Measurements from ENCODE around the gene BORCS8. TPM values are rescaled to one million over a fixed set of nuclear protein-coding genes. Genes with fewer than 3 reads are reported as not detected.
"Not testable (repeated sequence)": the region's sequence is repeated elsewhere in the genome, so short reads cannot be mapped to it uniquely, and the experiment has no call there.

BORCS8 gene
- polyA plus RNA-seq, 2 of the 4 experiments (the other 2 are of a cell fraction): 9.1 to 10.6 TPM

DNA sequence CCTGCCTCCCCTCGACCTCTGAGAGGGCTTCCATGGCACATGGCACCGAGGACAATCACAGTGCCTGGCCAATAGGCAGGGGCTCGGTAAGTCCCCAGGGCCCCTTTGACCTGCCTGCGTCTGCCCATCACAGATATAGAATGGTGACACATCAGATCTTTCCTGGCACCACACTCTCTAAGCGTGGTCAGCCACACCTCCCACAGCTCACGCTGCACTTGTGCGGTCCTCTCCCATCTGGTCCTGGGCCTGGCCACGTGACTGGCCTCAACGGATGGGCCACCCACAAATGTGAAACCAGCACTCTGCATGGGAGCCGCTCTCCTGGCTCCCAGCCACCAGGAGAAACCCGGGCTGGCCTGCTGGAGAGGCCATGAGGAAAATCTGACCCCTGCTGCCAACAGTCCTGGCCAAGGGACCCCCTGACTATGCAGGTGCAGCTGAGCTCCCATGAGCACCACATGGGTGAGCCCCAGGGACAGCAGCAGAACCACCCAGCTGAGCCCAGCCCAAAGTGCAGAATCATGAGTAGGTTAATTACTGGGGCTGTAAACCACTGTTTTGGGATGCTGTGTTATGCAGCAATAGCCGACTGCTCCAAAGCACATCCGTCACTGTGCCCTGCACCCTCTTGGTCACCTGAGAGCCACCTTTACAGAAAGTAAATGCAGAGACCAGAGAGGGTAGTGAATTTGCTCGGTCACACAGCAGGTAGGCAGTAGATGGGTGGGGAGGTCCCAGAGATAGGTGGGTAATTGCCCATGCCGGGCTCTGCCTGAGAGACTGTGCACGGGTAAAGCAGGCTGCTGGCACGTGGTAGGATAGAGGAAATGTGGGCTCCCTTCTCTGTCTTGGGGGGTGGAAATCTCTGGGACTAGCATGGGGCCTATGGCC, 12.2 kb downstream of the BORCS8 start:
- H3K4me1 ChIP-seq: no peaks in the 10 kb centered on the region
- ATAC-seq (no peak; a peak in 1 of 6 replicates), FAIRE-seq (no peak), DNase-seq (ENCODE audit: low read depth in 1 of 2, low spot score in 1 of 2) (no peak)
- H3K4me2 ChIP-seq: no peak overlapping the region
- H3K4me3 ChIP-seq: no peak overlapping the region
- ChIA-PET CTCF (interaction anchor here (0.7 to 1.0 kb wide), 3 partner anchors 10 to 17 kb away, joined by 3 to 4 read pairs (median 3); partner anchors contain the start of genes BORCS8 and RFXANK), POLR2A (no interaction called here)
- no peak overlapping the region for H3K27ac ChIP-seq
- WGBS (ENCODE audit: missing lambda C conversion rate): 90% methylated on average over 7 of the region's 17 CpGs
- TF ChIP-seq CHD4 (IDR thresholded peaks at IDR 0.05; ENCODE audit: borderline replicate concordance) (no peak), POLR2A (IDR thresholded peaks at IDR 0.05; ENCODE audit: low read length) (no peak), ZSCAN20 (CRISPR knock-in tag; IDR thresholded peaks at IDR 0.05) (no peak), HDAC2 (IDR thresholded peaks at IDR 0.05) (no peak), ZNF302 (CRISPR knock-in tag; IDR thresholded peaks at IDR 0.05) (no peak), JUNB (IDR thresholded peaks at IDR 0.05) (no peak), NR3C1 (IDR thresholded peaks at IDR 0.05) (no peak), EHMT2 (IDR thresholded peaks at IDR 0.05; ENCODE audit: low read depth) (no peak), BHLHE40 (IDR thresholded peaks at IDR 0.05; ENCODE audit: low read depth, low read length) (no peak)
- TF ChIP-seq, protein P1, sequence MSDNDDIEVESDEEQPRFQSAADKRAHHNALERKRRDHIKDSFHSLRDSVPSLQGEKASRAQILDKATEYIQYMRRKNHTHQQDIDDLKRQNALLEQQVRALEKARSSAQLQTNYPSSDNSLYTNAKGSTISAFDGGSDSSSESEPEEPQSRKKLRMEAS (IDR thresholded peaks at IDR 0.05): no peak
- TF ChIP-seq, protein P2, sequence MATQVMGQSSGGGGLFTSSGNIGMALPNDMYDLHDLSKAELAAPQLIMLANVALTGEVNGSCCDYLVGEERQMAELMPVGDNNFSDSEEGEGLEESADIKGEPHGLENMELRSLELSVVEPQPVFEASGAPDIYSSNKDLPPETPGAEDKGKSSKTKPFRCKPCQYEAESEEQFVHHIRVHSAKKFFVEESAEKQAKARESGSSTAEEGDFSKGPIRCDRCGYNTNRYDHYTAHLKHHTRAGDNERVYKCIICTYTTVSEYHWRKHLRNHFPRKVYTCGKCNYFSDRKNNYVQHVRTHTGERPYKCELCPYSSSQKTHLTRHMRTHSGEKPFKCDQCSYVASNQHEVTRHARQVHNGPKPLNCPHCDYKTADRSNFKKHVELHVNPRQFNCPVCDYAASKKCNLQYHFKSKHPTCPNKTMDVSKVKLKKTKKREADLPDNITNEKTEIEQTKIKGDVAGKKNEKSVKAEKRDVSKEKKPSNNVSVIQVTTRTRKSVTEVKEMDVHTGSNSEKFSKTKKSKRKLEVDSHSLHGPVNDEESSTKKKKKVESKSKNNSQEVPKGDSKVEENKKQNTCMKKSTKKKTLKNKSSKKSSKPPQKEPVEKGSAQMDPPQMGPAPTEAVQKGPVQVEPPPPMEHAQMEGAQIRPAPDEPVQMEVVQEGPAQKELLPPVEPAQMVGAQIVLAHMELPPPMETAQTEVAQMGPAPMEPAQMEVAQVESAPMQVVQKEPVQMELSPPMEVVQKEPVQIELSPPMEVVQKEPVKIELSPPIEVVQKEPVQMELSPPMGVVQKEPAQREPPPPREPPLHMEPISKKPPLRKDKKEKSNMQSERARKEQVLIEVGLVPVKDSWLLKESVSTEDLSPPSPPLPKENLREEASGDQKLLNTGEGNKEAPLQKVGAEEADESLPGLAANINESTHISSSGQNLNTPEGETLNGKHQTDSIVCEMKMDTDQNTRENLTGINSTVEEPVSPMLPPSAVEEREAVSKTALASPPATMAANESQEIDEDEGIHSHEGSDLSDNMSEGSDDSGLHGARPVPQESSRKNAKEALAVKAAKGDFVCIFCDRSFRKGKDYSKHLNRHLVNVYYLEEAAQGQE (IDR thresholded peaks at IDR 0.05): no peak
- TF ChIP-seq, protein P3, sequence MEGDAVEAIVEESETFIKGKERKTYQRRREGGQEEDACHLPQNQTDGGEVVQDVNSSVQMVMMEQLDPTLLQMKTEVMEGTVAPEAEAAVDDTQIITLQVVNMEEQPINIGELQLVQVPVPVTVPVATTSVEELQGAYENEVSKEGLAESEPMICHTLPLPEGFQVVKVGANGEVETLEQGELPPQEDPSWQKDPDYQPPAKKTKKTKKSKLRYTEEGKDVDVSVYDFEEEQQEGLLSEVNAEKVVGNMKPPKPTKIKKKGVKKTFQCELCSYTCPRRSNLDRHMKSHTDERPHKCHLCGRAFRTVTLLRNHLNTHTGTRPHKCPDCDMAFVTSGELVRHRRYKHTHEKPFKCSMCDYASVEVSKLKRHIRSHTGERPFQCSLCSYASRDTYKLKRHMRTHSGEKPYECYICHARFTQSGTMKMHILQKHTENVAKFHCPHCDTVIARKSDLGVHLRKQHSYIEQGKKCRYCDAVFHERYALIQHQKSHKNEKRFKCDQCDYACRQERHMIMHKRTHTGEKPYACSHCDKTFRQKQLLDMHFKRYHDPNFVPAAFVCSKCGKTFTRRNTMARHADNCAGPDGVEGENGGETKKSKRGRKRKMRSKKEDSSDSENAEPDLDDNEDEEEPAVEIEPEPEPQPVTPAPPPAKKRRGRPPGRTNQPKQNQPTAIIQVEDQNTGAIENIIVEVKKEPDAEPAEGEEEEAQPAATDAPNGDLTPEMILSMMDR (IDR thresholded peaks at IDR 0.05): no peak
- no peaks in the 10 kb centered on the region for H3K9me3 ChIP-seq

DNA sequence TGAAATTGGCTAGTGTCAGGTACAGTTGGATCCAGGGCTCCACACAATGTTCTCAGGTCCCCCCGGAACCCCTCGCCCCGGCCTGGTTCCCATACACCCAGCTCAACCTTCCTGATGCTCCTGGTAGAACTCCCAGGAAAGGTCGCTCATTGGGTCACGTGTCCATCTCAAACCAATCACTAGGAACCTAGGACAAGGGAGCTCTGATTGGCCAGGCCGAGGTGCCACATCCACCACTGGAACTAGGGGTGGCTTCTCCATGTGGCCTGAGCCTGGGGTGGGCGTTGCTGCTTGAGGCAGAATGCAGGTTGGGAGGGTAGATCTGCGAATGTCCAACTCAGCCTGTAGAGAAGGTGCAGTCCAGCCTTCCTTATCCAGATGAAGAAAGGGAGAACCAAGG, 15.0 kb downstream of the BORCS8 start:
- no peak overlapping the region for H3K4me3 ChIP-seq
- H3K4me1 ChIP-seq: peaks cover 4% of the 10 kb centered on the region; the same call in 1 of the 3 replicates
- FAIRE-seq (no peak), ATAC-seq (no peak; a peak in 1 of 6 replicates), DNase-seq (ENCODE audit: low read depth in 1 of 2, low spot score in 1 of 2) (peak in 1 of 2 experiments; percentile 36)
- POLR2A ChIA-PET: no interaction called here
- CTCF ChIA-PET: interaction anchor here (0.5 to 3.3 kb wide), 4 partner anchors 8 to 45 kb away, joined by 3 to 22 read pairs (median 3); partner anchors contain the start of genes BORCS8 and RFXANK
- 100% methylated on average over 3 of the region's 8 CpGs for WGBS (ENCODE audit: missing lambda C conversion rate)
- H3K27ac ChIP-seq: no peak overlapping the region
- no peak overlapping the region for H3K4me2 ChIP-seq
- no peaks in the 10 kb centered on the region for H3K9me3 ChIP-seq
- TF ChIP-seq CBX8 (IDR thresholded peaks at IDR 0.05) (no peak), HOXB5 (CRISPR knock-in tag; IDR thresholded peaks at IDR 0.05) (no peak), ZNF302 (CRISPR knock-in tag; IDR thresholded peaks at IDR 0.05) (no peak), HOXA7 (CRISPR knock-in tag; IDR thresholded peaks at IDR 0.05) (no peak), MAFK (IDR thresholded peaks at IDR 0.05; ENCODE audit: partially characterized antibody) (no peak), TFCP2L1 (CRISPR knock-in tag; IDR thresholded peaks at IDR 0.05) (no peak), TP53 (CRISPR knock-in tag; IDR thresholded peaks at IDR 0.05) (no peak)
- TF ChIP-seq, protein P2 (IDR thresholded peaks at IDR 0.05): no peak

DNA sequence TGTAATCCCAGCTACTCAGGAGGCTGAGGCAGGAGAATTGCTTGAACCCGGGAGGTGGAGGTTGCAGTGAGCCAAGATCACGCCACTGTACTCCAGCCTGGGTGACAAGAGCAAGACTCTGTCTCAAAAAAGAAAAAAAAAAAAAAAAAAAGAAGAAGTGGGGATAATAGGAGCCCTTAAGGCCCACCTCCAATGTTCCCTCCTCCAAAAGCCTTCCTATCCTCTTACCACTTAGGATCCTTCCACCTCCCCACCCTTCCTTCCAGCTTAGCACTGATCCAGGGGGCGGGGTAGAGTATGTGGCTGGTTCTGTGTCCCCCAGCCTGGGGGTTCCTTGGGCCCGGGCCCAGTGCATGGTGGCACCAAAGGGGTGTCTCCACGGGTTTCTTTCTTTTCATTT, 18.7 kb downstream of the BORCS8 start:
- not testable (repeated sequence) for ATAC-seq
- CTCF ChIA-PET: interaction anchor here (1.1 kb wide), 1 partner anchor 13 kb away, joined by 3 read pairs; no protein-coding TSS in a partner anchor
- WGBS (ENCODE audit: missing lambda C conversion rate): 78% methylated on average over 4 of the region's 5 CpGs

More for the DNA sequence above, 18.7 kb downstream of the BORCS8 start:
- DNase-seq (ENCODE audit: low read depth in 1 of 2, low spot score in 1 of 2); POLR2A ChIA-PET; H3K4me2 ChIP-seq; H3K4me1 ChIP-seq; H3K9me3 ChIP-seq; H3K4me3 ChIP-seq; H3K27ac ChIP-seq; FAIRE-seq: not testable (repeated sequence)

Data from A549 (cell line).